Neural progenitor cell (in vitro differentiated cells): Measurements from ENCODE around the gene BRD3. TPM values are rescaled to one million over a fixed set of nuclear protein-coding genes. Genes with fewer than 3 reads are reported as not detected.

ENCODE experiments used
- DNase-seq: peaks from one replicate; pipeline ENCODE4 v3.0.0-alpha.2; 2016; ENCODE audit warnings: low spot score
- H2AFZ ChIP-seq: fragments of 200-600 bp; sonication (generic); replicated peaks from 2 replicates; pipeline ENCODE4 v1.6.1; 2016; ENCODE audit warnings: antibody characterized with exemption
- H3F3A ChIP-seq: fragments of 200-600 bp; sonication (generic); 2 replicates; pipeline ENCODE4 v1.6.1; 2016; ENCODE audit warnings: antibody characterized with exemption, low read depth
- H3K27ac ChIP-seq: fragments of 200-600 bp; sonication (generic); 2 replicates; pipeline ENCODE4 v1.5.1; 2016; ENCODE audit warnings: mild to moderate bottlenecking
- H3K27me3 ChIP-seq: fragments of 200-600 bp; sonication (generic); 2 replicates; pipeline ENCODE4 v1.6.1; 2016; ENCODE audit warnings: mild to moderate bottlenecking, moderate library complexity
- H3K36me3 ChIP-seq: fragments of 200-600 bp; sonication (generic); 2 replicates; pipeline ENCODE4 v1.5.1; 2016
- H3K4me1 ChIP-seq: fragments of 200-600 bp; sonication (generic); 2 replicates; pipeline ENCODE4 v1.6.1; 2016; ENCODE audit warnings: mixed run types
- H3K4me2 ChIP-seq: fragments of 200-600 bp; sonication (generic); 2 replicates; pipeline ENCODE4 v1.6.1; 2016
- H3K4me3 ChIP-seq: fragments of 200-600 bp; sonication (generic); 2 replicates; pipeline ENCODE4 v1.5.1; 2016
- H3K79me2 ChIP-seq: fragments of 200-600 bp; sonication (generic); 2 replicates; pipeline ENCODE4 v1.6.1; 2016; ENCODE audit warnings: low read depth
- H3K9ac ChIP-seq: fragments of 200-600 bp; sonication (generic); 2 replicates; pipeline ENCODE4 v1.6.1; 2016
- H3K9me3 ChIP-seq: fragments of 200-600 bp; sonication (generic); 2 replicates; pipeline ENCODE4 v1.5.1; 2016; ENCODE audit warnings: low read depth
- H4K20me1 ChIP-seq: fragments of 200-600 bp; sonication (generic); 2 replicates; pipeline ENCODE4 v1.6.1; 2016; ENCODE audit warnings: low read depth
- H3K27ac Mint-ChIP-seq: 3 replicates; pipeline ENCODE4 v1.8.0; 2021; ENCODE audit warnings: mixed read lengths
- H3K27me3 Mint-ChIP-seq: 2 replicates; pipeline ENCODE4 v1.8.0; 2022; ENCODE audit warnings: low read depth, mild to moderate bottlenecking, inconsistent platforms, moderate library complexity, mixed read lengths; ENCODE audit not compliant: insufficient read depth
- H3K36me3 Mint-ChIP-seq: 3 replicates; pipeline ENCODE4 v1.8.0; 2021; ENCODE audit warnings: mixed read lengths
- H3K4me1 Mint-ChIP-seq: 3 replicates; pipeline ENCODE4 v1.8.0; 2021; ENCODE audit warnings: mixed read lengths
- H3K4me3 Mint-ChIP-seq: 3 replicates; pipeline ENCODE4 v1.8.0; 2021; ENCODE audit warnings: mild to moderate bottlenecking, moderate library complexity, mixed read lengths
- H3K9me3 Mint-ChIP-seq: 3 replicates; pipeline ENCODE4 v1.8.0; 2020; ENCODE audit warnings: mixed read lengths
- CTCF ChIP-seq: fragments of 200-600 bp; sonication (generic); IDR thresholded peaks from 2 replicates; pipeline ENCODE4 v1.5.1; 2017; ENCODE audit warnings: antibody characterized with exemption, mild to moderate bottlenecking
- EZH2 ChIP-seq: fragments of 200-600 bp; sonication (generic); IDR thresholded peaks from 2 replicates; pipeline ENCODE4 v1.6.1; 2017; ENCODE audit warnings: antibody characterized with exemption, mild to moderate bottlenecking, moderate library complexity
- EZH2phosphoT487 ChIP-seq: fragments of 200-600 bp; sonication (generic); IDR thresholded peaks from 2 replicates; pipeline ENCODE4 v1.6.1; 2017; ENCODE audit warnings: antibody characterized with exemption
- total RNA-seq: library from RNA; depleted of rRNA; stranded (reverse); fragments of >200 nt; gene quantifications from 2 replicates; pipeline ENCODE4 v1.2.3, GENCODE V29; 2015; ENCODE audit warnings: low replicate concordance

The BRD3 gene
- total RNA-seq, 1 donor from 2014 or later, result 14.8 TPM

- DNase-seq, result no peak
- no peak overlapping the region for H3K4me3 Mint-ChIP-seq
- no peak overlapping the region for H3K27ac Mint-ChIP-seq
- H3K4me3 ChIP-seq, result no peak overlapping the region
- H3K9me3 Mint-ChIP-seq, result peaks cover 4% of the 10 kb centered on the region
- no peak for TF ChIP-seq EZH2phosphoT487
- H3F3A ChIP-seq, result peaks cover 7% of the 10 kb centered on the region
- H3K4me1 Mint-ChIP-seq, result peaks cover 17% of the 10 kb centered on the region
- H3K4me1 ChIP-seq, result peaks cover 5% of the 10 kb centered on the region
- H3K4me2 ChIP-seq, result no peak overlapping the region
- no peak overlapping the region for H3K9ac ChIP-seq
- no peaks in the 10 kb centered on the region for H3K36me3 Mint-ChIP-seq
- no peak overlapping the region for H3K27ac ChIP-seq
- H3K27me3 ChIP-seq, result no peaks in the 10 kb centered on the region
- H3K9me3 ChIP-seq, result no peaks in the 10 kb centered on the region
- no peaks in the 10 kb centered on the region for H3K36me3 ChIP-seq
- no peaks in the 10 kb centered on the region for H4K20me1 ChIP-seq
- peaks cover 5% of the 10 kb centered on the region for H3K27me3 Mint-ChIP-seq
- H2AFZ ChIP-seq, result no peak overlapping the region
- H3K79me2 ChIP-seq, result no peaks in the 10 kb centered on the region
Observed at GRCh38 chr9:133998915-133999595, 68.8 kb downstream of the BRD3 start.

- H3K27ac ChIP-seq, result no peak overlapping the region
- no peak for TF ChIP-seq EZH2
- TF ChIP-seq CTCF, result no peak
- TF ChIP-seq EZH2phosphoT487, result no peak
- H3K9me3 ChIP-seq, result no peaks in the 10 kb centered on the region
- H3K9ac ChIP-seq, result no peak overlapping the region
- H3K4me3 Mint-ChIP-seq, result no peak overlapping the region
- H2AFZ ChIP-seq, result no peak overlapping the region
- no peak for DNase-seq
- no peaks in the 10 kb centered on the region for H3K36me3 Mint-ChIP-seq
- H4K20me1 ChIP-seq, result no peaks in the 10 kb centered on the region
- peaks cover 19% of the 10 kb centered on the region for H3K4me1 Mint-ChIP-seq
- H3K9me3 Mint-ChIP-seq, result peaks cover 4% of the 10 kb centered on the region
- no peak overlapping the region for H3K4me2 ChIP-seq
- H3K4me1 ChIP-seq, result peaks cover 12% of the 10 kb centered on the region
- H3K79me2 ChIP-seq, result no peaks in the 10 kb centered on the region
- no peak overlapping the region for H3K27ac Mint-ChIP-seq
- H3F3A ChIP-seq, result peaks cover 14% of the 10 kb centered on the region
- peaks cover 2% of the 10 kb centered on the region for H3K27me3 Mint-ChIP-seq
- no peak overlapping the region for H3K4me3 ChIP-seq
- H3K27me3 ChIP-seq, result no peaks in the 10 kb centered on the region
- H3K36me3 ChIP-seq, result no peaks in the 10 kb centered on the region
Observed at GRCh38 chr9:133997584-133997983, 70.2 kb downstream of the BRD3 start.

- no peaks in the 10 kb centered on the region for H3K36me3 Mint-ChIP-seq
- DNase-seq, result no peak
- TF ChIP-seq CTCF (no peak), EZH2phosphoT487 (no peak), EZH2 (no peak)
Observed at GRCh38 chr9:133996531-133997520, 71.0 kb downstream of the BRD3 start.

More at GRCh38 chr9:133996531-133997520, 71.0 kb downstream of the BRD3 start:
- no peaks in the 10 kb centered on the region for H3K36me3 ChIP-seq
- H3K4me1 Mint-ChIP-seq, result peaks cover 19% of the 10 kb centered on the region
- H3K27ac ChIP-seq, result no peak overlapping the region
- no peak overlapping the region for H3K4me2 ChIP-seq
- no peak overlapping the region for H3K4me3 ChIP-seq
- peaks cover 5% of the 10 kb centered on the region for H3K79me2 ChIP-seq
- no peak overlapping the region for H3K27ac Mint-ChIP-seq
- H2AFZ ChIP-seq, result no peak overlapping the region
- no peaks in the 10 kb centered on the region for H4K20me1 ChIP-seq
- H3K27me3 Mint-ChIP-seq, result peaks cover 2% of the 10 kb centered on the region
- H3K9me3 ChIP-seq, result no peaks in the 10 kb centered on the region
- peaks cover 14% of the 10 kb centered on the region for H3F3A ChIP-seq
- H3K27me3 ChIP-seq, result no peaks in the 10 kb centered on the region
- H3K4me3 Mint-ChIP-seq, result no peak overlapping the region
- H3K9ac ChIP-seq, result no peak overlapping the region
- peaks cover 12% of the 10 kb centered on the region for H3K4me1 ChIP-seq
- H3K9me3 Mint-ChIP-seq, result no peaks in the 10 kb centered on the region
